ENCODE measurements around the gene HIP1R. TPM values are rescaled to one million over a fixed set of nuclear protein-coding genes. Genes with fewer than 3 reads are reported as not detected.
A peak's percentile ranks its signal among the peaks of the same experiment; 100 is the strongest.

Gene HIP1R
- total and polyA plus RNA-seq, 2 donors, result 23.8 to 49.0 TPM

GRCh38 chr12:122884091-122884826, 49.0 kb downstream of the HIP1R start:
- WGBS, result 88% methylated on average over 6 of the region's 6 CpGs
- H3K4me3 ChIP-seq (ENCODE audit: low read length in 2 of 2), result no peak overlapping the region

GRCh38 chr12:122884860-122885259, 49.6 kb downstream of the HIP1R start:
- DNase-seq (ENCODE audit: low read depth in 6 of 9, low spot score in 9 of 9), result no peak
- Histone ChIP-seq H3K4me3 (ENCODE audit: low read length in 2 of 2) (no peak overlapping the region), H3K36me3 (ENCODE audit: control insufficient read depth in 2 of 2, insufficient read depth in 2 of 2, low read length in 1 of 2) (peaks cover 0 to 6% of the 10 kb centered on the region in 2 donors), H3K9me3 (ENCODE audit: control insufficient read depth in 2 of 2, insufficient read depth in 1 of 2, low read length in 1 of 2) (no peaks in the 10 kb centered on the region), H3K4me1 (ENCODE audit: control insufficient read depth in 2 of 2, insufficient read depth in 2 of 2, low read length in 2 of 2) (peaks cover 57 to 72% of the 10 kb centered on the region in 2 donors), H3K27ac (ENCODE audit: low read depth in 1 of 2, low read length in 1 of 2) (no peak overlapping the region), H3K27me3 (ENCODE audit: control insufficient read depth in 2 of 2, insufficient read depth in 1 of 2, low read length in 1 of 2) (no peaks in the 10 kb centered on the region)
- WGBS, result 92% methylated on average over 4 of the region's 4 CpGs

More at GRCh38 chr12:122884091-122884826, 49.0 kb downstream of the HIP1R start:
- Histone ChIP-seq H3K27me3 (ENCODE audit: control insufficient read depth in 2 of 2, insufficient read depth in 1 of 2, low read length in 1 of 2) (no peaks in the 10 kb centered on the region), H3K27ac (ENCODE audit: low read depth in 1 of 2, low read length in 1 of 2) (no peak overlapping the region), H3K9me3 (ENCODE audit: control insufficient read depth in 2 of 2, insufficient read depth in 1 of 2, low read length in 1 of 2) (no peaks in the 10 kb centered on the region), H3K4me1 (ENCODE audit: control insufficient read depth in 2 of 2, insufficient read depth in 2 of 2, low read length in 2 of 2) (peaks cover 57 to 71% of the 10 kb centered on the region in 2 donors), H3K36me3 (ENCODE audit: control insufficient read depth in 2 of 2, insufficient read depth in 2 of 2, low read length in 1 of 2) (peaks cover 1 to 6% of the 10 kb centered on the region in 2 donors)
- no peak for DNase-seq (ENCODE audit: low read depth in 6 of 9, low spot score in 9 of 9)

GRCh38 chr12:122886161-122886560, 50.9 kb downstream of the HIP1R start:
- Histone ChIP-seq H3K27me3 (ENCODE audit: control insufficient read depth in 2 of 2, insufficient read depth in 1 of 2, low read length in 1 of 2) (no peaks in the 10 kb centered on the region), H3K27ac (ENCODE audit: low read depth in 1 of 2, low read length in 1 of 2) (no peak overlapping the region), H3K9me3 (ENCODE audit: control insufficient read depth in 2 of 2, insufficient read depth in 1 of 2, low read length in 1 of 2) (no peaks in the 10 kb centered on the region), H3K36me3 (ENCODE audit: control insufficient read depth in 2 of 2, insufficient read depth in 2 of 2, low read length in 1 of 2) (no peaks in the 10 kb centered on the region), H3K4me1 (ENCODE audit: control insufficient read depth in 2 of 2, insufficient read depth in 2 of 2, low read length in 2 of 2) (peaks cover 53 to 74% of the 10 kb centered on the region in 2 donors), H3K4me3 (ENCODE audit: low read length in 2 of 2) (no peak overlapping the region)
- no peak for DNase-seq (ENCODE audit: low read depth in 6 of 9, low spot score in 9 of 9)
- WGBS, result 91% methylated on average over 8 of the region's 8 CpGs

GRCh38 chr12:122886851-122887818, 51.9 kb downstream of the HIP1R start:
- peak overlapping the region; percentile 85 to 89 for H3K27ac ChIP-seq (ENCODE audit: low read depth in 1 of 2, low read length in 1 of 2)
- no peaks in the 10 kb centered on the region for H3K27me3 ChIP-seq (ENCODE audit: control insufficient read depth in 2 of 2, insufficient read depth in 1 of 2, low read length in 1 of 2)
- no peak overlapping the region for H3K4me3 ChIP-seq (ENCODE audit: low read length in 2 of 2)
- no peaks in the 10 kb centered on the region for H3K9me3 ChIP-seq (ENCODE audit: control insufficient read depth in 2 of 2, insufficient read depth in 1 of 2, low read length in 1 of 2)
- WGBS, result 59% methylated on average over 10 of the region's 10 CpGs
- DNase-seq (ENCODE audit: low read depth in 6 of 9, low spot score in 9 of 9), result peak in 2 of 9 donors; percentile 58 to 80
- no peaks in the 10 kb centered on the region for H3K36me3 ChIP-seq (ENCODE audit: control insufficient read depth in 2 of 2, insufficient read depth in 2 of 2, low read length in 1 of 2)
- H3K4me1 ChIP-seq (ENCODE audit: control insufficient read depth in 2 of 2, insufficient read depth in 2 of 2, low read length in 2 of 2), result peaks cover 49 to 78% of the 10 kb centered on the region in 2 donors

- no peaks in the 10 kb centered on the region for H3K9me3 ChIP-seq (ENCODE audit: control insufficient read depth in 2 of 2, insufficient read depth in 1 of 2, low read length in 1 of 2)
- no peaks in the 10 kb centered on the region for H3K27me3 ChIP-seq (ENCODE audit: control insufficient read depth in 2 of 2, insufficient read depth in 1 of 2, low read length in 1 of 2)
- no peak for DNase-seq (ENCODE audit: low read depth in 6 of 9, low spot score in 9 of 9)
- H3K4me3 ChIP-seq (ENCODE audit: low read length in 2 of 2), result peak overlapping the region in 1 of 2 donors; percentile 39
- H3K4me1 ChIP-seq (ENCODE audit: control insufficient read depth in 2 of 2, insufficient read depth in 2 of 2, low read length in 2 of 2), result peaks cover 48 to 82% of the 10 kb centered on the region in 2 donors
- 14% methylated on average over 5 of the region's 5 CpGs for WGBS
- peak overlapping the region; percentile 85 to 89 for H3K27ac ChIP-seq (ENCODE audit: low read depth in 1 of 2, low read length in 1 of 2)
- H3K36me3 ChIP-seq (ENCODE audit: control insufficient read depth in 2 of 2, insufficient read depth in 2 of 2, low read length in 1 of 2), result no peaks in the 10 kb centered on the region
These were observed 52.6 kb downstream of the HIP1R start for GRCh38 chr12:122887819-122888212.

GRCh38 chr12:122888232-122888752, 53.0 kb downstream of the HIP1R start:
- peak overlapping the region; percentile 19 to 39 for H3K4me3 ChIP-seq (ENCODE audit: low read length in 2 of 2)
- no peaks in the 10 kb centered on the region for H3K27me3 ChIP-seq (ENCODE audit: control insufficient read depth in 2 of 2, insufficient read depth in 1 of 2, low read length in 1 of 2)
- DNase-seq (ENCODE audit: low read depth in 6 of 9, low spot score in 9 of 9), result peak in 1 of 9 donors; percentile 82
- H3K9me3 ChIP-seq (ENCODE audit: control insufficient read depth in 2 of 2, insufficient read depth in 1 of 2, low read length in 1 of 2), result no peaks in the 10 kb centered on the region
- peaks cover 43 to 81% of the 10 kb centered on the region in 2 donors for H3K4me1 ChIP-seq (ENCODE audit: control insufficient read depth in 2 of 2, insufficient read depth in 2 of 2, low read length in 2 of 2)
- peaks cover 0 to 3% of the 10 kb centered on the region in 2 donors for H3K36me3 ChIP-seq (ENCODE audit: control insufficient read depth in 2 of 2, insufficient read depth in 2 of 2, low read length in 1 of 2)
- 1% methylated on average over 12 of the region's 12 CpGs for WGBS
- peak overlapping the region; percentile 89 to 90 for H3K27ac ChIP-seq (ENCODE audit: low read depth in 1 of 2, low read length in 1 of 2)

GRCh38 chr12:122889761-122890520, 54.7 kb downstream of the HIP1R start:
- Histone ChIP-seq H3K4me3 (ENCODE audit: low read length in 2 of 2) (peak overlapping the region in 1 of 2 donors; percentile 8), H3K27ac (ENCODE audit: low read depth in 1 of 2, low read length in 1 of 2) (peak overlapping the region; percentile 25 to 75), H3K4me1 (ENCODE audit: control insufficient read depth in 2 of 2, insufficient read depth in 2 of 2, low read length in 2 of 2) (peaks cover 50 to 85% of the 10 kb centered on the region in 2 donors), H3K27me3 (ENCODE audit: control insufficient read depth in 2 of 2, insufficient read depth in 1 of 2, low read length in 1 of 2) (no peaks in the 10 kb centered on the region), H3K9me3 (ENCODE audit: control insufficient read depth in 2 of 2, insufficient read depth in 1 of 2, low read length in 1 of 2) (no peaks in the 10 kb centered on the region), H3K36me3 (ENCODE audit: control insufficient read depth in 2 of 2, insufficient read depth in 2 of 2, low read length in 1 of 2) (peaks cover 0 to 4% of the 10 kb centered on the region in 2 donors)
- 15% methylated on average over 13 of the region's 13 CpGs for WGBS
- DNase-seq (ENCODE audit: low read depth in 6 of 9, low spot score in 9 of 9), result peak in 1 of 9 donors; percentile 53

- Histone ChIP-seq H3K4me1 (ENCODE audit: control insufficient read depth in 2 of 2, insufficient read depth in 2 of 2, low read length in 2 of 2) (peaks cover 44 to 89% of the 10 kb centered on the region in 2 donors), H3K27ac (ENCODE audit: low read depth in 1 of 2, low read length in 1 of 2) (peak overlapping the region in 1 of 2 donors; percentile 3), H3K36me3 (ENCODE audit: control insufficient read depth in 2 of 2, insufficient read depth in 2 of 2, low read length in 1 of 2) (peaks cover 0 to 4% of the 10 kb centered on the region in 2 donors), H3K27me3 (ENCODE audit: control insufficient read depth in 2 of 2, insufficient read depth in 1 of 2, low read length in 1 of 2) (no peaks in the 10 kb centered on the region), H3K4me3 (ENCODE audit: low read length in 2 of 2) (no peak overlapping the region), H3K9me3 (ENCODE audit: control insufficient read depth in 2 of 2, insufficient read depth in 1 of 2, low read length in 1 of 2) (peaks cover 1 to 2% of the 10 kb centered on the region in 2 donors)
- no peak for DNase-seq (ENCODE audit: low read depth in 6 of 9, low spot score in 9 of 9)
- 77% methylated on average over 10 of the region's 10 CpGs for WGBS
These were observed 56.6 kb downstream of the HIP1R start for GRCh38 chr12:122891661-122892525.
